ENCODE measurements around the gene TMED5.

GRCh38 chr1:93194231-93194990 lies 14.2 kb upstream of the TMED5 start:
- TF ChIP-seq, protein P1, sequence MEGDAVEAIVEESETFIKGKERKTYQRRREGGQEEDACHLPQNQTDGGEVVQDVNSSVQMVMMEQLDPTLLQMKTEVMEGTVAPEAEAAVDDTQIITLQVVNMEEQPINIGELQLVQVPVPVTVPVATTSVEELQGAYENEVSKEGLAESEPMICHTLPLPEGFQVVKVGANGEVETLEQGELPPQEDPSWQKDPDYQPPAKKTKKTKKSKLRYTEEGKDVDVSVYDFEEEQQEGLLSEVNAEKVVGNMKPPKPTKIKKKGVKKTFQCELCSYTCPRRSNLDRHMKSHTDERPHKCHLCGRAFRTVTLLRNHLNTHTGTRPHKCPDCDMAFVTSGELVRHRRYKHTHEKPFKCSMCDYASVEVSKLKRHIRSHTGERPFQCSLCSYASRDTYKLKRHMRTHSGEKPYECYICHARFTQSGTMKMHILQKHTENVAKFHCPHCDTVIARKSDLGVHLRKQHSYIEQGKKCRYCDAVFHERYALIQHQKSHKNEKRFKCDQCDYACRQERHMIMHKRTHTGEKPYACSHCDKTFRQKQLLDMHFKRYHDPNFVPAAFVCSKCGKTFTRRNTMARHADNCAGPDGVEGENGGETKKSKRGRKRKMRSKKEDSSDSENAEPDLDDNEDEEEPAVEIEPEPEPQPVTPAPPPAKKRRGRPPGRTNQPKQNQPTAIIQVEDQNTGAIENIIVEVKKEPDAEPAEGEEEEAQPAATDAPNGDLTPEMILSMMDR (conservative IDR thresholded peaks at IDR 0.05; ENCODE audit: low read depth, low read length), result no peak
- no peak for TF ChIP-seq RAD21 (IDR thresholded peaks at IDR 0.05; ENCODE audit: low read length)
- TF ChIP-seq POLR2A (IDR thresholded peaks at IDR 0.05; ENCODE audit: low read depth, low read length), result no peak
- TF ChIP-seq RCOR1 (IDR thresholded peaks at IDR 0.05; ENCODE audit: insufficient replicate concordance, low read length), result no peak
- TF ChIP-seq MAZ (IDR thresholded peaks at IDR 0.05; ENCODE audit: borderline replicate concordance, low read depth, low read length), result no peak
- no peak for TF ChIP-seq MXI1 (IDR thresholded peaks at IDR 0.05; ENCODE audit: borderline replicate concordance, low read depth, low read length)
- TF ChIP-seq ELK1 (IDR thresholded peaks at IDR 0.05; ENCODE audit: borderline replicate concordance, low read depth, low read length), result no peak
- no peak for TF ChIP-seq CEBPB (IDR thresholded peaks at IDR 0.05; ENCODE audit: low read depth, low read length)
- no peak for TF ChIP-seq SMC3 (IDR thresholded peaks at IDR 0.05; ENCODE audit: low read depth, low read length)
- no peak for TF ChIP-seq NFE2L2 (IDR thresholded peaks at IDR 0.05; ENCODE audit: low read depth, low read length)
- TF ChIP-seq CHD1 (IDR thresholded peaks at IDR 0.05; ENCODE audit: low read depth, low read length), result no peak

Measured in IMR-90 (cell line).